Epithelial cell of esophagus (primary cell): ENCODE measurements around the gene FAM222A.
A peak's percentile ranks its signal among the peaks of the same experiment; 100 is the strongest.

Source experiments
- DNase-seq: peaks from one replicate; pipeline ENCODE4 v3.0.0; 2010; ENCODE audit warnings: low read depth
- H3K4me3 ChIP-seq: 2 replicates; pipeline ENCODE4 v1.5.1; 2011; ENCODE audit warnings: mild to moderate bottlenecking, low read length, control low read depth
- CTCF ChIP-seq: IDR thresholded peaks from 2 replicates; pipeline ENCODE4 v1.5.1; 2011; ENCODE audit warnings: low read depth, mild to moderate bottlenecking, low read length, control low read depth, inconsistent platforms; ENCODE audit not compliant: insufficient read depth; ENCODE audit errors: missing control alignments

Gene FAM222A

GRCh38 chr12:109727746-109728726, 14.4 kb downstream of the FAM222A start:
- no peak for DNase-seq
- no peak for TF ChIP-seq CTCF
- no peak overlapping the region for H3K4me3 ChIP-seq

DNA sequence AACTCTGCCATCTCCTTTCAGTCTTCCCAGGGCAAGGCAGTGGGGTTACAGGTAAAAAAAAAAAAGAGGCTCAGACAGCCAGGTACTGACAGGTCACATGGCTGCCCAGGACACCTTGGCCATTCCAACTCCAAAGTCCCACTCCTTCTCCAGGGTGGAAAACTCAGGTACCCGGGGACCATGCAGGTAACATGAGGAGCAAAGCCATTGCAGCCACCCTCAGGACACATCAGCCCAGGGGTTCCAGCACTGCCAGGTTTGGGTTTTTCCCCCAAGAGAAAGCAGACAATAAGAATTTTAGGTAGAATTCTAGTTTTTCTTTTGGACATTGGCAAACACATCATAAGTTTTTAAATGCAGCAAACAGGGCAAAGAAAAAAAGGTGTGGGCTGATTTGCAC, 15.3 kb downstream of the FAM222A start:
- no peak overlapping the region for H3K4me3 ChIP-seq
- no peak for TF ChIP-seq CTCF
- DNase-seq: no peak

- DNase-seq: peak; percentile 52
- H3K4me3 ChIP-seq: no peak overlapping the region
- TF ChIP-seq CTCF: no peak
Measured at GRCh38 chr12:109729371-109729781, 15.8 kb downstream of the FAM222A start.

GRCh38 chr12:109729801-109730200, 16.2 kb downstream of the FAM222A start:
- TF ChIP-seq CTCF: no peak
- no peak overlapping the region for H3K4me3 ChIP-seq
- no peak for DNase-seq

- TF ChIP-seq CTCF: no peak
- no peak overlapping the region for H3K4me3 ChIP-seq
- no peak for DNase-seq
Measured at GRCh38 chr12:109730306-109731145, 16.9 kb downstream of the FAM222A start.

DNA sequence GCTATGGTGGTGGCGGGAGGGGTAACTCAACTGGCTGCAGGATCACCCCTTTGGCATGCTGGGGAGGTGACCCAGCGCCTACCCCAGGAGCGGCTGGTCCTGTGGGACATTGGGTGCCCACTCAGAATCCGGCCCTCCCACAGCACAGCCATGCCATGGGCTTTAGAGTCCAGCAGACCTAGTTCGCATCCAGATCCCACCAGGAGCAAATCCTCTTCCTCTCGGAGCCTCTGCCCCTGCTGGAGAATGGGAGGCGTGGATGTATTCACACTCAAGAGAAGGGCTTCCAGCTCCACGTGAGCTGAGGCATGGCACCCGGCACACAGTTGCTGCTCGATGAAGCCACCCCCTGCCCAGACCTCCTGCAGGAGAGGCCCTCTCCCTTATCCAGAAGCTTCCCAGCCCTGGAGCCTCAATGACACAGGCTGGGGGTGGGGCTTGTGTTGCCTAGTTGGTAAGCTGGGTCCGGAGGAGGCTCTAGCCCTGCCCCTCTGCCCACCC, 17.7 kb downstream of the FAM222A start:
- no peak for DNase-seq
- no peak for TF ChIP-seq CTCF

More for the DNA sequence above, 17.7 kb downstream of the FAM222A start:
- H3K4me3 ChIP-seq: no peak overlapping the region
